HCEC 1CT (cell line): ENCODE measurements around the gene DCAF10.
A peak's percentile ranks its signal among the peaks of the same experiment; 100 is the strongest.
"Not testable (repeated sequence)": the region's sequence is repeated elsewhere in the genome, so short reads cannot be mapped to it uniquely, and the experiment has no call there.

Experiments
- DNase-seq: peaks from one replicate; pipeline ENCODE4 v3.0.0-alpha.2; 2017

Gene DCAF10, protein sequence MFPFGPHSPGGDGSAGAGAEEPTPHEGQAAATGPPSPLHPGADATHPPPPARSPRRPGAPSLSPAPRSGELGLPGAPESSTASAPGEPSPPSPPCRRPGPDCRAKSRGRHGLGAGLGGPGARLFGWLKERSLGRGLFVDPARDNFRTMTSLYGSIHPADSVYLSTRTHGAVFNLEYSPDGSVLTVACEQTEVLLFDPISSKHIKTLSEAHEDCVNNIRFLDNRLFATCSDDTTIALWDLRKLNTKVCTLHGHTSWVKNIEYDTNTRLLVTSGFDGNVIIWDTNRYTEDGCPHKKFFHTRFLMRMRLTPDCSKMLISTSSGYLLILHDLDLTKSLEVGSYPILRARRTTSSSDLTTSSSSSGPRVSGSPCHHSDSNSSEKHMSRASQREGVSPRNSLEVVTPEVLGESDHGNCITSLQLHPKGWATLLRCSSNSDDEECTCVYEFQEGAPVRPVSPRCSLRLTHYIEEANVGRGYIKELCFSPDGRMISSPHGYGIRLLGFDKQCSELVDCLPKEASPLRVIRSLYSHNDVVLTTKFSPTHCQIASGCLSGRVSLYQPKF

DNA sequence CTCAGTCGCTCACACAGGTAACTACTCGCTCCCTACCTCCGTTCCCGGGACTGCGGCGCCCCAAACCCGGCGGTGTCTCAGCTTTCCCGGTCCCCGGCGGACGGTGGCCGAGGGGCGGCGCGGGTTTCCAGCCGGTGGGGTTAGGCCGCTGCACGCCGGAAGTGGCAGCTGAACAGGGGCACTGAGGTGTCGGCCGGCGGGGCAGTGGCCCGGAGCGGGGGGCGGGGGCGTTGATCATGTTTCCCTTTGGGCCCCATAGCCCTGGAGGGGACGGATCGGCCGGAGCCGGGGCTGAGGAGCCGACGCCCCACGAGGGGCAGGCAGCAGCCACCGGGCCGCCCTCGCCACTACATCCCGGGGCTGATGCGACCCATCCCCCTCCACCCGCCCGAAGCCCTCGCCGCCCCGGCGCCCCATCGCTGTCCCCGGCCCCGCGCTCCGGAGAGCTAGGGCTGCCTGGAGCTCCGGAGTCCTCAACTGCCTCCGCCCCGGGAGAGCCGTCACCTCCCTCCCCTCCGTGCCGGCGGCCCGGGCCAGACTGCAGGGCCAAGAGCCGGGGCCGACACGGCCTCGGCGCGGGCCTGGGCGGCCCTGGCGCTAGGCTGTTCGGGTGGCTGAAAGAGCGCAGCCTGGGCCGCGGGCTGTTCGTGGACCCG is at the start of gene DCAF10:
DCAF10 (plus strand) TSS at position 167 of the 656 bp plus-strand sequence; CDS start at position 237, 70 bp downstream.
- DNase-seq: peak; percentile 76

DNA sequence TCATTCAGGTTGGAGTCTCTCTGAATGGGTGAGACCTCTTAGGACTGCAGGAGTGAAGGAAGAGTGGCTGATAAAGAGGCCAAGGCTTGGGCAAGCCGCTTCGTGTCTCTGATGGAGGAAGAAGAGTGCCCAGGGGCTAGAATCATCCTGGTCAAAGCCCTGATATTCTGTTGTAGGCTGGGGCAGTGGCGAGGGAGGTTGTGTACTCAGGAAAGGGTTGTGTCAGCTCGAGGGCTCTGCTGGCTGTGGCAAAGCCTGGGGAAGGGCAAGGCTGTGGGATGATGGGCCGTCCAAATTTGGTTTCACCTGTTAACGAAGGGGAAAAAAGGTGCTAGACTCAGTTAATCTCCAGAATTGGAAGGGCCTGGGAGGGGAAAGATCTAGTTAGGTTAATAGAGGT is 49.4 kb upstream of the DCAF10 start:
- DNase-seq: no peak

DNA sequence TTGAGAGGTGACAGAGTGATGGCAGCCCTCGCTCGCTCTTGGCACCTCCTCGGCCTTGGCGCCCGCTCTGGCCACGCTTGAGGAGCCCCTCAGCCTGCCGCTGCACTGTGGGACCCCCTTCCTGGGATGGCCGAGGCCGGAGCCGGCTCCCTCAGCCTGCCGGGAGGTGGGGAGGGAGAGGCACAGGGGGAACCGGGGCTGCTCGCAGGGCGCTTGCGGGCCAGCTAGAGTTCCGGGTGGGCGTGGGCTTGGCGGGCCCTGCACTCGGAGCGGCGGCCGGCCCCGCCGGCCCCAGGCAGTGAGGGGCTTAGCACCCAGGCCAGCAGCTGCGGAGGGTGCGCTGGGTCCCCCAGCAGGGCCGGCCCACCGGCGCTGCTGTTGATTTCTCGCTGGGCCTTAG is 48.9 kb upstream of the DCAF10 start:
- not testable (repeated sequence) for DNase-seq

DNA sequence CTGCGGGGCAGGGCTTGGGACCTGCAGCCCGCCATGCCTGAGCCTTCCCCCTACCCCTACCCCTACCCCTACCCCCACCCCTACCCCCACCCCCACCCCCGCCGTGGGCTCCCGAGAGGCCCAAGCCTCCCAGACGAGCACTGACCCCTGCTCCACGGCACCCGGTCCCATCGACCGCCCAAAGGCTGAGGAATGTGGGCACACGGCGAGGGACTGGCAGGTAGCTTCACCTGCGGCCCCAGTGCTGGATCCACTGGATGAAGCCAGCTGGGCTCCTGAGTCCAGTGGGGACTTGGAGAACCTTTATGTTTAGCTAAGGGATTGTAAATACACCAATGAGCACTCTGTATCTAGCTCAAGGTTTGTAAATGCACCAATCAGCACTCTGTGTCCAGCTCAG is 48.5 kb upstream of the DCAF10 start:
- DNase-seq: not testable (repeated sequence)

DNA sequence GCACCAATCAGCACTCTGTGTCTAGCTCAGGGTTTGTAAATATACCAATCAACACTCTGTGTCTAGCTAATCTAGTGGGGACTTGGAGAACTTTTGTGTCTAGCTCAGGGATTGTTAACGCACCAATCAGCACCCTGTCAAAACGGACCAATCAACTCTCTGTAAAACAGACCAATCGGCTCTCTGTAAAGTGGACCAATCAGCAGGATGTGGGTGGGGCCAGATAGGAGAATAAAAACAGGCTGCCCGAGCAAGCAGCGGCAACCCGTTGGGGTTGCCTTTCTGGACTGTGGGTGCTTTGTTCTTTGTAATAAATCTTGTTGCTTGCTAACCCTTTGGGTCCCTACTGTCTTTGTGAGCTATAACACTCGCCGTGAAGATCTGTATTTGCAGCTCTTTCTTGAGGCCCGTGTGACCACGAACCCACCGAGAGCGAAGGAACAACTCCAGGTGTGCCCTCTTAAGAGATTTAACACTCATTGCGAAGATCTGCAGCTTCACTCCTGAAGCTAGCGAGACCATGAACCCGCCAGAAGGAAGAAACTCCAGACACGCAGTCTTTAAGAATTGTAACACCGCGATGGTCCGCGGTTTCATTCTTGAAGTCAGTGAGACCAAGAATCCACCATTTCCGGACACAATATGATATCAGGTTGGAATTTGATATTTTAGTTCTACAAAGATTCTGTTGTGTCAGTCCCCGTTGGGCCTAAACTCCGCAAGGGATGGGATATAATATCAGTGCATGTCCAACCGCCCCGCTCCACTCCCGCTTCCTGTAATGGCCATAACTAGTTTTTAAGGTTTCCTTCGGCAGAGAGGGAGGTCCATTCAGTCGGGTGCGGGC is 47.7 kb upstream of the DCAF10 start:
- DNase-seq: no peak

DNA sequence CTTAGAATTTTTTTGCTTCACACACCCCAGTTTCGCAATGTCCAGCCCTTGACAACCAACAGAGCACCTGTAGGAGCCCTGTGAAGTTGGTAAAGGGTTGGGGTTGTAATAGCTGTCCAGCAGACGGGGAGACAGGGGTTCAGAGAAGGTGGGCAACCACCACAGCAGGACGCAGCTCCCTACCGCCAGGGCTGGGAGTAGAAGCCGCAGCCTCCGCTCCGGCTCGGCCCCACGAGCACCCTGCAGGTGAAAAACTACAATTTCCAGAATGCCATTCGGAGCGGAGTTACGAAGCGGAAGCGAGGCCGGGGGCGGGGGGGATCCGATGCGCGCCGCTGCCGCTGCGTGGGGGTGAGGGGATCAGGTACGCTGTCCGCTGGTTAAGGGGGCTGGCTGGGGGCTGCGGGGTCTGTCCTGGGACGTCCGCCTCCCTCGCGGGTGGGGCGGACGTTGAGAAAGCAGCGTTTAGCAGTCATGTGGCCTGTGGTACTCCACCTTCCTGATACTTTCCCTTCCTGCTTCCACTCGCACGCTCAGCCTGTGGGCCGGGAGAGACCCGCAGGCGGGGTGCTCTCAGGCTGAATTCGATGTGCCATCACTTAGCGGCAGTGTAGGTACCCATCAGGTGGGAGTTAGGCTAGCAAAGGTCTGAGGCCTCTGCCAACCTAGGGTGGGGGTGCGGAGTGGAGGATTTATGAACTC is 47.0 kb upstream of the DCAF10 start, which contains the start of gene TRMT10B:
TRMT10B (plus strand) TSS at position 317 of the 702 bp plus-strand sequence. CDS start 8,127 bp downstream, outside the sequence.
- peak; percentile 68 for DNase-seq

DNA sequence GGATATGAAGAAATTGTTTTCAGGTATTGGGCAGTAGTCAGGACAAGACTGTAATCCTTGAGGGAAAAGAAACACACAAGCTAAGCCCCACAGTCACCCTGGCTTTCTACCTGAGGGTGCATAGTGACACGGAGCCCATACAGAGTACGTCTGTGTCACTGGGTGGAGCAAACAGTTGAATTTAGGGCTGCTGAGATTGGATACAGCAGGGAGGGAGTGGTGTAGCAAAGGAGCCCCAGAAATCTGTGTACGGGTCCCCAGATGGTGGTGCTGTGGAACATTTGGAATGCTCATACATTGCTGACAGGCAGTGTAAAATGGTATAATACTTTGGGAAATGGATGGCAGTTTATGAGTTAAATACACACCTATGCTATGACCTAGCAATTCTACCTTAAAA is 41.9 kb upstream of the DCAF10 start:
- DNase-seq: no peak

DNA sequence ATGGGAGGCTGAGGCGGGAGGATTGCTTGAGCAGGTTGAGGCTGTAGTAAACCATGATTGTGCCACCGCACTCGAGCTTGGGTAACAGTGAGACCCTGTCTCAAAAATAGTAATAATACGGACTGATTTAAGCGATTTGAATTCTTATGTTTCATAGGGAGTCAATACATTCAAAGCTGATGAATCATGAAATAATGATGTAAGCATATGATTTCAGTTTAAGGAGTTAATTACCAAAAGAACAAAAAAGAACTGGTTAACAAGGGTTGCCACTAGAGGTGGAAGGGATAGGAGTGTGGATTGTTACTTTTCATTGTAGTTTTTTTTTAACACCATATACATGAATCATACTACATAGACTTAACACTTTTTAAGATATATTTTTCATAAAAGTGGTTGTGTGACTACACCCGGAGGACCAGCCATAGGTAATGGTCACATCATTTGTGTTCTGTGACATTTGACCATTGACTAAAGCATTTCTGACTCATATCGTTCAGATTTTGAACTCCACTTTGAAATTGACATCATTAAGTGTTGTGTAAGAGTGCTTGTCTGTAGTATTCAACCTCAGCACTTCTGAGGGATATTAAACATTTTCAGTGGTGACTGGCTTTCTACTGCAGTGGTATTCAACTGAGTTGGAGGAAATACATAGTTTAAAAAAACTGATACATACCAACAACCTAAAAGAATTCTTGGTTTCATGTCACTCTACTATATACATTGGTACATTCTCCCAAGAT is 40.0 kb upstream of the DCAF10 start:
- peak; percentile 88 for DNase-seq

DNA sequence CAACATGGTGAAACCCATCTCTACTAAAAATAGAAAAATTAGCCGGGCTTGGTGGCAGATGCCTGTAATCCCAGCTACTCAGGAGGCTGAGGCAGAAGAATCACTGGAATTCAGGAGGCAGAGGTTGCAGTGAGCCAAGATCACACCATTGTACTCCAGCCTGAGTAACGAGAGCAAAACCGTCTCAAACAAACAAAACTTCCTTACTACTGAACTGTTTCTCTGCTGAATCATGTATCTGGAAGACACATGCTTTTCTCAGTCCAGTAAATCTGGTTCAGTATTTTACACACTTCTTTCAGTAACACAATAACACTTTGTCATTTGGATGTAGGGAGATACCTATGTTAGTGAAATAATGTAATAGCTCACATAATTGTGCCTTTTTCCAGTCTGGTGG is 39.1 kb upstream of the DCAF10 start:
- DNase-seq: peak; percentile 77

DNA sequence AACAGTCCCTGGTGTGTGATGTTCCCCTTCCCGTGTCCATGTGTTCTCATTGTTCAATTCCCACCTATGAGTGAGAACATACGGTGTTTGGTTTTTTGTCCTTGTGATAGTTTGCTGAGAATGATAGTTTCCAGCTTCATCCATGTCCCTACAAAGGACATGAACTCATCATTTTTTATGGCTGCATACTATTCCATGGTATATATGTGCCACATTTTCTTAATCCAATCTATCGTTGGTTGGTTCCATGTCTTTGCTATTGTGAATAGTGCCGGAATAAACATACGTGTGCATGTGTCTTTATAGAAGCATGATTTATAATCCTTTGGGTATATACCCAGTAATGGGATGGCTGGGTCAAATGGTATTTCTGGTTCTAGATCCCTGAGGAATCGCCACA is 35.3 kb upstream of the DCAF10 start:
- DNase-seq: not testable (repeated sequence)

DNA sequence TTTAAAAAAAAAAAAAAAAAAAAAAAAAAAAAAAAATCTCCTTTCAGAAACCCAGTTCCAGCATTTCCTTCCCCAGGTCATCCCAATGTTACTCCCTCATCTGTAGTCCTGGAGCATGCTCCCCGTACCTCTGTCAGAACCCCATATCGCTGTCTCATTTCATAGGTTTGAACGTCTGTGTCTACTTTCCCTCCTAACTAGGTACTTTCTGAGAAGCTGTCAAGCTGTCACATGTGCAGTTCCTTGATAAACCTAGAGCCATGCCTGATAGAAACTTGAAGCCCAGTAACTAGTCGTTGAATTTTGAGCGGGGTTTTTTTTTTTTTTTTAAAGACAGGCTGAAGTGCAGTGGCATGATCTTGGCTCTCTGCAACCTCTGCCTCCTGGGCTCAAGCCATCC is 31.3 kb upstream of the DCAF10 start:
- DNase-seq: no peak

DNA sequence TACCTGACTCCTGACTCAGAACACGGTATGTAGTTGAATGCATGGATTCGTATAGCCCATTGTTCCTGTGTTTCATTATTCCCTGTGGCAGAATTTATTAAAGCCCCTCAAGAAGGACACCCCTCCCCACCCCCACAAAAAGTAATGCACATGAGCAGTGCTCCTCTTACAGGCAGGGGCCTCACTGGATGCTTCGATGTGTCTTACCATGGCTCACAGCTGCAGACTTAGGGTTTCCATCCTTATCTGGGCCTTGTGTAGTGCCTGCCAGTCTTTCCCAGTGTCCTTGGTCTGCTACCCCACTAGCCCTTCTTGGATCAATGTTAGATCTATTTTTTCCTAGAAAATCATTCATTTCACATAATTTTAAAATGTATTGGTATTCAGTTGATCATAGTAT is 30.6 kb upstream of the DCAF10 start:
- no peak for DNase-seq

DNA sequence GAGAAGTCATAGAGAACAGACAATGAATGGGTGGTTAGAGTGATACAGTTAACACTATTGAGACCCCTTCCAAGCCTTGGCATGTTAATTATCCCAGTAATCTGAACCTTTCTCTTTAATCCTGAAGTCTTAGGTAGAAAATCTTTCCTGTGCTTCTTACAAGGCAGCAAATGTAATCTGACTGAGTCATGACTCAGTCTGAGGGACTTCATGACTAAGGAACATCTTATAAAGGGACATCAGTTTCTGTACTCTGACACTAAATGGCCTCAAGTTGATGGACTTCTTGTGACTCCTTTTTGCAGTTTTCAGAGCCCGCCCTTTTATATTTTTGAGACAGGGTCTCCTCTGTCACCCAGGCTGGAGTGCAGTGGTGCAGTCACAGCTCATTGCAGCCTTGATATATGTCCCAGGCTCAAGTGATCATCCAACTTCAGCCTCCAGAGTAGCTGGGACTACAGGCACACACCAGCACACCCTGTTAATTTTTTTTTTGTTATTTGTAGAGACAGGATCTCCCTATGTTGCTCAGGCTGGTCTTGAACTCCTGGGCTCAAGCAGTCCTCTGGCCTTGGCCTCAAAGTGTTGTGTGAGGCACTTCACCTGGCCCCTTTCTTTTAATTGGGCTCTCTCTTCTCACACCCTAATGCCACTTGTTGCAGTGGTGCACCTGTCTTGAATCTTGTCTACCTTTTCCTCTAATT is 25.2 kb upstream of the DCAF10 start:
- peak; percentile 33 for DNase-seq

DNA sequence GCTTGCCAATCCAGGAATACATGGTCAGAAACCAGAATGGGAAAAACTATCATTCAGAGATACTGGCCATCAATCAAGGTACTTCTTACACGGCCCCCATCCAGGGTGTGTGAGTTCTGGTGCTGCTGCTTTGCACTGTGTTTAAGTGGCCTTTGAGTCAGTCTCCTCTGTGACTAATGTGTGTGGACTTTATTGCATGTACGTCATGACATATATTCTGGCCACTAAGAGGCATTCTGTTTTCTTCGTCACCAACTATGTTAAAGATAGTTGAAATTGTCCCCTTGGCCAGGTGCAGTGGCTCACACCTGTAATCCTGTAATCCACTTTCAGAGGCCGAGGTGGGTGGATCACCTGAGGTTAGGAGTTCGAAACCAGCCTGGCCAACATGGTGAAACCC is 24.3 kb upstream of the DCAF10 start:
- peak; percentile 76 for DNase-seq

DNA sequence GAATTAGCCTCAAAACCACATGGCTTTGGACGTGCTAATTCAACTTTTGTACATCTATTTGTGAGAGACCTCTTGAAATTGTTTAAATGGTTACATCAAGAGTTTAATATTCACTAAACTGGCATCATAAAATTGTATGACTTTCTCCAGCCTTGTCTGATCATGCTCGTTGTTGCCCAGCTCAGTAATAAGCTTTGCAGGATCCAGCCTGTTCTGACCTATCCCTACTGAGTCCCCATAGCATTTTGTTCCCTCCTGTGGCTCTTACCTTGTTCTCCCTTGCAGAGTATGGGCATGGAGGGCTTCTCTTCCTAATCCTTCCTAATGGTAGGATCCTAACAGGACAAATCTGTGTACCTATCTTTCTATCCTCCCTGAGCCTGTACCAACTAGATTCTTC is 22.1 kb upstream of the DCAF10 start:
- DNase-seq: no peak

DNA sequence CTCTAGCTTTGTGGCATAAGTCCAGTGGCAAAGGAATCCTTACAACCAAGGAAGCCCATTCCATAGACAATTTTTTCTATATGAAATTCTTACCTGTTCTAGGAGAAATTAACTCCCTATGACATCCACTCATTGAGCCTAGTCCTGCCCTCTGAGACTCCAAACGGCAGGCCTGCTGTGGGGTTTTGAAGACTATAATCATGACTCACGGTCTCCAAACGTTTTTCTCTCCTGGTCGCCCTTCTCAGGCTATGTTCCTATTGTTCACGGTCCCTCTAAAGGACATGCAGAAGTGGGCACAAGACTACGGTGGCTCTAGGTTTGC is 16.3 kb upstream of the DCAF10 start:
- no peak for DNase-seq

DNA sequence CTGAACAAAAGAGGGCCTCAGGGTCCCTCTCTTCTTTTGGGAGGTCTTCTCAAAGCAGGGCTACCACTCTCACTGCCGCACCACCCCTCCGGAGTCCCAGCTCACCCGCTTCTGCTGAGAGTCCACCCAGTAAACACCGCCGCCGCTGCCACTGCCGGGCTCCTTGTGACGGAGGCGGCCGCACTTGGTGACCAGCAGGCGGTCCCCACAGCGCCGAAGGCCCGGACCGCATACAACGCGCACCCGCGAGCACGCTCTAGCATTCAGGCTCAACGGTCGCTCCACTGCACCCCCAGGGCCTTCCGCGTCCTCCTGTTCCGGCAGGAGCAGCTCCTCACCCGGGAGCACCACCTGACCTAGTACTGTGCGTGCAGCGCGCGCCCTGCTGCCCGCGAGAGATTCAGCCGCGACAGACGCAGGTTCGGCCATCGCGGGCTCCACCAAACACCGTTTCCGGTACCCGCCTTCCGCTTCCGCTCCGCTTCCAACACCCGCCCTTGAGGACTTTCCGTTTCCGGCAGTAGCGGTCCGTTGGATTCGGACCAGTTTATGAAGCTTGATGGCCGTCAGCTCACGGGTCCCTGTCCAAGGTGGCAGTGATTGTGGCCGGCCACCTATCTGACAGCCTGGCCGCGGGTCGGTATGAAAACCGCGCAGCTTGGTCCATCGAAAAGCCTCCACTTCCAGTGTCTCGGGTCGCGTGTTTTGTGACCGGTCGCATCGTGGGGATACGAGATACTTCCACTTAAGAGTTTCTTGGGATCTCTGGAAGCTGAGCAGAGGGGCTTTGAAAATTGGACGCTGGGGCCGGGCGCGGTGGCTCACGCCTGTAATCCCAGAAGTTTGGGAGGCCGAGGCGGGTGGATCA is 15.7 kb upstream of the DCAF10 start, which contains the start of gene EXOSC3:
EXOSC3 (minus strand) TSS at position 449 of the 868 bp plus-strand sequence; CDS start at position 429, 20 bp downstream.
- DNase-seq: peak; percentile 92

DNA sequence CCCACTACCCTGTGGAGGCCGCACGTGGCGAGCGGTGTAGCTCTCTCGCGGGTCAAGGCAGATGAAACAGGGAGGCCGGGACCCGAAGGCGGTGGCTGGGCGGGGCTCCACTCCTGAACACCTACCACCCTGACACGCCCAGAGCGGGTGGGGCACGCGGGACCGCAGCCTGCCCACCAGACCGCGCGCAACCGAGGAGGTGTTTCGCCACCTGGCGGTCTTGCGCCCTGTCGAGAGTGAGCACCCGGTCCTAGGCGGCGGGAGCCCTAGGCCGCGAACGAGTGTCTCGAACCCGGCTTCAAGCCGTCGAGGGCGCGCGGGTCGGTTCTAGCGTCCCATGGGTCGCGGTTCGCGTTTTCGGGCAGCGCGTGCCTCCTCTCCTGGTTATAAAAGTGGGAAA is 13.5 kb upstream of the DCAF10 start:
- no peak for DNase-seq

DNA sequence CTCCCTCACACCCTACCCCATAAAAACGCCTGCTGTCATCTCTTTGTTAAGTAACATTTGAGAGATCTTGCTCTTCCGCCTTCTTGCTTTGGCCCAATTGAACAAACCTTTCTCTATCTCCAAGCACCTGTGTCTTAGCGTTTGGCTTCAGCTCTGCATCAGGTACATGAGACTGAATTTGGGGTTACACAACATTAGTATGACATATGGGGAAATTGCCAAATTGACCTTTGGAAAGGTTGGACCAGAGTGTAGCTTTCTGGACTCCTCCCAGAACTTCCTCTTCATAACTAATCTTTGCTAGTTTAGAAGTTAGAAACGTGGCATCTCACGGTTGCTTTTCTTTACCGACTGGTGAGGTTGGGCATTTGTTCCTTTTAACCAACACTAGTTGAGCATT is 12.3 kb upstream of the DCAF10 start:
- DNase-seq: no peak

DNA sequence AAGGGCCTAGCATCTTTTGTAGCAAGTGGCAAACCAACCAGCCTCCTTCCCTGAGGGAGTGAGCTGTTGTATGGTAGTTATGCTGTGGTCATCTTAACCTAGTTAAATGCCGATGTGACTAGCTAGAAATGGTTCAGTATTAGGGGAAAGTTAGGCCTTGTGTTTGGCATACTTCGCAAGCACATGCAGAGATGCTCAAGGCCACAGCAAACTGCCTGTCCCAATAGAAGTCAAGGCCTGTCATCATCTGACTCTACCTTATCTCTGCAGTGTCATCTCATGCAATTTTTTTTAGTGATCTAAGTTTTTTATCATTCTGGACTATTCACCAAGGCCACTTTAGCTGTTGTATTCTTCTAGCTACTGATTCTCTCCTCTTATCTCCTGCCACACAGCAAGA is 10.5 kb upstream of the DCAF10 start:
- DNase-seq: no peak
